HEK293 (cell line): ENCODE measurements around the gene SYTL3.

Experiments used
- CTCF ChIA-PET: fragments of 350-600 bp; formaldehyde crosslinking; extraction: SDS; loops from one replicate; lab custom pipeline; 2021; ENCODE audit warnings: antibody characterized with exemption; lab: Yijun Ruan, JAX
- POLR2A ChIA-PET: fragments of 300-600 bp; formaldehyde crosslinking; extraction: SDS; loops from one replicate; lab custom pipeline; 2020; ENCODE audit warnings: antibody characterized with exemption, inconsistent platforms; lab: Yijun Ruan, JAX
- H3K27ac ChIP-seq: fragments of 200-500 bp; sonication (Bioruptor generic); 2 replicates; pipeline ENCODE4 v1.5.1; 2014; ENCODE audit warnings: low read depth, low read length, control low read depth, inconsistent platforms; ENCODE audit errors: extremely low read depth
- H3K36me3 ChIP-seq, 2 experiments: fragments of 200-500 bp in 1 of 2; sonication (Bioruptor generic) in 1 of 2; 1 replicate in 1 of 2; 2 replicates in 1 of 2; pipeline ENCODE4 v1.5.1; 2014 to 2017; ENCODE audit warnings: inconsistent platforms in 2 of 2, low read length in 2 of 2; ENCODE audit not compliant: control insufficient read depth in 2 of 2, insufficient read depth in 1 of 2
- H3K4me1 ChIP-seq: fragments of 200-500 bp; sonication (Bioruptor generic); 2 replicates; pipeline ENCODE4 v1.5.1; 2014; ENCODE audit warnings: mild to moderate bottlenecking, low read length, inconsistent platforms; ENCODE audit not compliant: control insufficient read depth, insufficient read depth
- H3K4me3 ChIP-seq: 2 replicates; pipeline ENCODE4 v1.5.1; 2011; ENCODE audit warnings: low read depth, mild to moderate bottlenecking, control low read depth, low read length, moderate library complexity
- H3K9me3 ChIP-seq: fragments of 200-500 bp; sonication (Bioruptor generic); 2 replicates; pipeline ENCODE4 v1.5.1; 2014; ENCODE audit warnings: low read depth, low read length, inconsistent platforms; ENCODE audit not compliant: control insufficient read depth, insufficient read depth
- BCL6B ChIP-seq: fragments of 450-650 bp; formaldehyde crosslinking; IDR thresholded peaks from 2 replicates; pipeline ENCODE4 v1.5.1; 2017; ENCODE audit warnings: missing biosample characterization, missing genetic modification characterization
- ELK4 ChIP-seq: IDR thresholded peaks from 2 replicates; pipeline ENCODE4 v1.6.1; 2011; ENCODE audit warnings: mild to moderate bottlenecking, low read depth, low read length, borderline replicate concordance
- HIC1 ChIP-seq: fragments of 450-650 bp; formaldehyde crosslinking; IDR thresholded peaks from 2 replicates; pipeline ENCODE4 v1.5.1; 2016; ENCODE audit warnings: missing biosample characterization, missing genetic modification characterization
- KLF8 ChIP-seq: fragments of 450-650 bp; formaldehyde crosslinking; IDR thresholded peaks from 2 replicates; pipeline ENCODE4 v1.5.1; 2016; ENCODE audit warnings: missing biosample characterization, missing genetic modification characterization
- PRDM2 ChIP-seq: fragments of 450-650 bp; formaldehyde crosslinking; IDR thresholded peaks from 2 replicates; pipeline ENCODE4 v1.5.1; 2016; ENCODE audit warnings: missing biosample characterization, missing genetic modification characterization, borderline replicate concordance
- PRDM6 ChIP-seq: fragments of 450-650 bp; formaldehyde crosslinking; IDR thresholded peaks from 2 replicates; pipeline ENCODE4 v1.5.1; 2017; ENCODE audit warnings: missing biosample characterization, missing genetic modification characterization
- RBAK ChIP-seq: fragments of 450-650 bp; formaldehyde crosslinking; IDR thresholded peaks from 2 replicates; pipeline ENCODE4 v1.5.1; 2016; ENCODE audit warnings: missing biosample characterization, missing genetic modification characterization
- SCRT2 ChIP-seq: fragments of 450-650 bp; formaldehyde crosslinking; IDR thresholded peaks from 2 replicates; pipeline ENCODE4 v1.5.1; 2016; ENCODE audit warnings: missing biosample characterization, missing genetic modification characterization
- ZBTB20 ChIP-seq: fragments of 450-650 bp; formaldehyde crosslinking; IDR thresholded peaks from 2 replicates; pipeline ENCODE4 v1.5.1; 2016; ENCODE audit warnings: missing biosample characterization, missing genetic modification characterization
- ZNF2 ChIP-seq: fragments of 450-650 bp; formaldehyde crosslinking; IDR thresholded peaks from 2 replicates; pipeline ENCODE4 v1.5.1; 2016; ENCODE audit warnings: missing biosample characterization, missing genetic modification characterization
- ZNF221 ChIP-seq: fragments of 450-650 bp; formaldehyde crosslinking; IDR thresholded peaks from 2 replicates; pipeline ENCODE4 v1.5.1; 2017; ENCODE audit warnings: missing biosample characterization, missing genetic modification characterization, borderline replicate concordance
- ZNF324 ChIP-seq: fragments of 450-650 bp; formaldehyde crosslinking; IDR thresholded peaks from 2 replicates; pipeline ENCODE4 v1.5.1; 2016; ENCODE audit warnings: missing biosample characterization, missing genetic modification characterization
- ZNF426 ChIP-seq: fragments of 450-650 bp; formaldehyde crosslinking; IDR thresholded peaks from 2 replicates; pipeline ENCODE4 v1.5.1; 2017; ENCODE audit warnings: missing biosample characterization, missing genetic modification characterization, mild to moderate bottlenecking, inconsistent platforms, moderate library complexity
- ZNF488 ChIP-seq: fragments of 450-650 bp; formaldehyde crosslinking; IDR thresholded peaks from 2 replicates; pipeline ENCODE4 v1.5.1; 2016; ENCODE audit warnings: missing biosample characterization, missing genetic modification characterization
- ZNF660 ChIP-seq: fragments of 450-650 bp; IDR thresholded peaks from 2 replicates; pipeline ENCODE4 v1.5.1; 2018; ENCODE audit warnings: missing biosample characterization, mild to moderate bottlenecking, missing genetic modification characterization
- ZNF704 ChIP-seq: fragments of 450-650 bp; formaldehyde crosslinking; IDR thresholded peaks from 2 replicates; pipeline ENCODE4 v1.5.1; 2016; ENCODE audit warnings: missing biosample characterization, missing genetic modification characterization
- ZNF76 ChIP-seq: fragments of 450-650 bp; formaldehyde crosslinking; IDR thresholded peaks from 2 replicates; pipeline ENCODE4; 2016; ENCODE audit warnings: low read depth, missing biosample characterization, missing genetic modification characterization, borderline replicate concordance

SYTL3 gene

GRCh38 chr6:158620963-158621693 lies 28.7 kb upstream of the SYTL3 start:
- Histone ChIP-seq H3K4me1 (no peaks in the 10 kb centered on the region), H3K4me3 (no peak overlapping the region), H3K36me3 (peaks cover 10 to 63% of the 10 kb centered on the region in 2 experiments; a peak in 2 of 3 replicates)
- ChIA-PET CTCF (interaction anchor here (0.5 to 0.7 kb wide), 4 partner anchors 9 to 1518 kb away, joined by 3 to 4 read pairs (median 3); no protein-coding TSS in a partner anchor), POLR2A (no interaction called here)
- TF ChIP-seq ZNF221 (tag by site-specific recombination) (no peak), ZNF76 (tag by site-specific recombination) (no peak), ZNF488 (tag by site-specific recombination) (no peak), ZNF324 (tag by site-specific recombination) (no peak), ZBTB20 (tag by site-specific recombination) (no peak), SCRT2 (tag by site-specific recombination) (no peak), ZNF660 (no peak), ZNF704 (tag by site-specific recombination) (no peak), PRDM2 (no peak), ZNF2 (tag by site-specific recombination) (no peak), KLF8 (tag by site-specific recombination) (no peak), HIC1 (tag by site-specific recombination) (no peak), PRDM6 (tag by site-specific recombination) (no peak), RBAK (no peak), BCL6B (no peak), ZNF426 (no peak), ELK4 (no peak)
- TF ChIP-seq, all 188 proteins: peak for 0
- Histone ChIP-seq H3K9me3 (no peaks in the 10 kb centered on the region), H3K27ac (no peak overlapping the region)
